CD4-positive, alpha-beta T cell treated with Interleukin-1 beta for 1 hour (primary cell): ENCODE measurements around the gene HAX1.
"Not testable (repeated sequence)": the region's sequence is repeated elsewhere in the genome, so short reads cannot be mapped to it uniquely, and the experiment has no call there.

Source experiments
- DNase-seq, 2 donors: peaks; one replicate each; pipeline ENCODE4 v3.0.0-alpha.2; 2020 to 2022

Gene HAX1

GRCh38 chr1:154272217-154272998, at the start of gene HAX1:
HAX1 (plus strand) TSS chr1:154272629; CDS start chr1:154272724, 95 bp downstream.
- DNase-seq = peak; percentile 98

- DNase-seq = no peak
Observed at GRCh38 chr1:154222918-154223317, 49.5 kb upstream of the HAX1 start.

DNA sequence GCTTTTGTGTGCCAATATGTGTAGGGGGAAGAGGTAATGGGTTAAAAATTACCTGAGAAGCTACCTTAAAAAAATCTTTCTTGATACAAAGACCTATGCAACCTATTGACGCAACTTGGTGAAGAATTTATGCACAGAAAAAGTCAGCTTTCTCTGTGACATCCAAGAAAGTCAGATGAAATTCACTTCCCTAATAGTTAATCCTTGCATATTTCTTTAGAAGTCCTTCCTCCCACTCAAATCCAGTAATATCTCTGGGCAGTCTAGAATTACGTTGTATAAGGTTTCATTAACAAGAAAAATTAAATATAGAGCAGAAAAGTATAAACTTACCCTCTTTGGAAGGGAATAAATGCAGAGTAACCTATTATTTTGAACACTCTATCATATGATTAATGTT, 48.8 kb upstream of the HAX1 start:
- DNase-seq = no peak

DNA sequence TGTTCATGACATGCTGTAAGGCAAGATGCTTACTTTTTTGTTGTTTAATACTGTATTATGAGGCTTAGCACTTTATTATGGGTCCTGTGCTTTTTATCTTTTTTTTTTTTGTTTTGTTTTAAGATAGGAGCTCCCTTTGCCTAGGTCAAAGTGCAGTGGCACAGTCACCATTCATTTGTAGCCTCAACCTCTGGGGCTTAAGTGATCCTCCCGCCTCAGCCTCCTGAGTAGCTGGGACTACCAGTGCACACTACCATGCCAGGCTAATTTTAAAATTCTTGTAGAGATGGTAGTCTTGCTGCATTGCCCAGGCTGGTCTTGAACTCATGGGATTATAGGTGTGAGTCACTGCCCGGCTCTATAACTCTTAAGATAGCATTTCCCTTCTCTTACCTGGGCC, 47.1 kb upstream of the HAX1 start:
- DNase-seq = no peak

DNA sequence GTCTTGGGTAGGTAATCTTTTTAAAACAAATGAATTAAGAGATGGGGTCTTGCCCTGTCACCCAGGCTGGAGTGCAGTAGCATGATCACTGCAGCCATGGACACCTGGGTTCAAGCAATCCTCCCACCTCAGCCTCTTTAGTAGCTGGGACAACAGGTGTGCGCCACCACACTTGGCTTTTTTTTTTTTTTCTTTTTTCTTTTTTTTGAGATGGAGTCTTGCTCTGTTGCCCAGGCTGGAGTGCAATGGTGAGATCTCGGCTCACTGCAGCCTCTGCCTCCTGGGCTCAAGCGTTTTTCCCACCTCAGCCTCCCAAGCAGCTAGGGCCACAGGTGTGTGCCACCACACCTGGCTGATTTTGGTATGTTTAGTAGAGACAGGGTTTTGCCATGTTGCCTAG, 41.3 kb upstream of the HAX1 start:
- DNase-seq = not testable (repeated sequence)

DNA sequence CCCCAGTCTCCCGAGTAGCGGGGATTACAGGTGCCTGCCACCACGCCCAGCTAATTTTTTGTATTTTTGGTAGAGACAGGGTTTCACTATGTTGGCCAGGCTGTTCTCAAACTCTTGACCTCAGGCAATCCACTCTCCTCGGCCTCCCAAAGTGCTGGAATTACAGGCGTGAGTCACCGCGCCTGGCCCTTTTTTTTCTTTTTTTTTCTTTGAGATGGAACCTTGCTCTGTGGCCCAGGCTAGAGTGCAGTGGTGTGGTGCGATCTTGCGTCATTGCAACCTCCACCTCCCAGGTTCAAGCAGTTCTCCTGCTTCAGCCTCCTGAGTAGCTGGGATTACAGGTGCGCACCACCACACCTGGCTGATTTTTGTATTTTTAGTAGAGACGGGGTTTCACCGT, 39.3 kb upstream of the HAX1 start:
- DNase-seq = not testable (repeated sequence)

DNA sequence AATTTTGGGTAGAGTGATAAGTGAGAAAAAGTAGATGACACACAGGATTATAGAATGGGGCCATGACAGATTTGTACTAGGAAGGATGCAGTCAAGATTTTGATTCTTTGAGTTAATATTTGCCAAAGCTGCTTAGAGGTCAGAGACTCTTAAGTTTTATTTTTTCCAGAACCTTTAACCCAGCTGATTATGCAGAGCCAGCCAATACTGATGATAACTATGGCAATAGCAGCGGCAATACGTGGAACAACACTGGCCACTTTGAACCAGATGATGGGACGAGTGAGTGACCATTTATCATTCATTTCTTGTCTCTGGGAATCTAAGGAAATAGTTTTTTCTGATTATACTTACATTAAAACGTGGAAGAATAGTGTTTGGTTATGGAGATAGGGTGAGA, 35.6 kb upstream of the HAX1 start:
- DNase-seq = no peak

DNA sequence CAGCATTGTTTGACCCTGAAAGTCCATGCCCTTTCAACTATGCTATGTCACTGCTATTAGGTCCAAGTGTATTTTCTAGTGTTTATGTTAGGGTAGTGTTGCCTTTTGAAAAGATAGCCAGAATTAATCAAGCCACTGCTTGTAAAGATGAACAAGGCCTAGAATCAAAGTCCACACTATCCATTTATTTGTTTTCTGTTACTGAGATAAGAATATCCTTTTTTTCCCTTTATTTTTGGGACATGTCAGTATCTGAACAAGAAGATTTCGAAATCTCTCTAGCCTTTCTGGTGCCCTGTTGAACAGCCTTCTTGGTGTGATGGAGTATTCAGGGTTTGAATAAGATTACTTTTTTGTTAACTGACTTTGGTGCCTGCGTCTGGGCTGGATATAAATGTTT, 35.0 kb upstream of the HAX1 start:
- DNase-seq = no peak

GRCh38 chr1:154237880-154238506, 34.4 kb upstream of the HAX1 start:
- no peak for DNase-seq

GRCh38 chr1:154239491-154239890, 32.9 kb upstream of the HAX1 start:
- no peak for DNase-seq

DNA sequence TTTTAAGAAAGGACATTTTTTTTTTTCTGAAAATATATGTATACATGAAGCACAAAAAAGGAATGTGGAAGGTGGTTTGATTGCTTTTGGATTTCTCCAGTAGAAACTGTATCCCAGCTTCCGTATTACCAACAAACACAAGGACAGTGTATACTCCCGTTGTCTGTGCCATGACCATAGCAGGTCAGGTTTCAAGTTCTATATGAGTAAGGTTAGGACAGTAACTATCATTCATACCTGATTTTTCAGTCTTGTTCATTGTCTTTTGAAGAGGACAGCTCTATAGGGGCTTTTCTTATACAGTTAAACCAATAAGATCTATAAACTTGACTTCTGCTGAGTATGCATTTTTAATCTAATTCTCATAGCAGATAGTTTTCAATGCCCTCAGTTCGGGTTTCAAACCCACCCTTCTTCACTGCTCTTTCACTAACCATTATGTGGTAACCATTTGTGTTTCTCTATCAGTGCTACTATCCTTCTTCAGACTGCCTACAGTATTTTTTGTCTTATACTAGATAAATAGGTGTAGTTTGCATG, 32.1 kb upstream of the HAX1 start:
- DNase-seq = no peak

- no peak for DNase-seq
Observed at GRCh38 chr1:154241703-154242351, 30.6 kb upstream of the HAX1 start.

DNA sequence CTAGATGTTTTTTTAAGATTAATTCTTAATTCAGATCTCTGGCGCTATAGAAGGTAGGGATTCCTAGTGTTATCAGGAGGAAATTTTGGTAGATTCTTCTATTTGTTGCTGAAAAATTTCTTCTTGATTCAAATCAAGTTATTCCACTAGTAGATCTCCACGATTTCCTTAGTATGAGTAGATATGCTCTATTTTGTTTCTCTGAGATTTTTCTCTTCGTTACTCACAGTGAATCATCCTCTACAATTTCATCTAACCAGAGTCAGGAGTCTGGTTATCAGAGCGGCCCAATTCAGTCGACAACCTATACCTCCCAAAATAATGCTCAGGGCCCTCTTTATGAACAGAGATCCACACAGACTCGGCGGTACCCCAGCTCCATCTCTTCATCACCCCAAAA, 18.8 kb upstream of the HAX1 start:
- DNase-seq = no peak

- DNase-seq = no peak
Observed at GRCh38 chr1:154256686-154257085, 15.7 kb upstream of the HAX1 start.

DNA sequence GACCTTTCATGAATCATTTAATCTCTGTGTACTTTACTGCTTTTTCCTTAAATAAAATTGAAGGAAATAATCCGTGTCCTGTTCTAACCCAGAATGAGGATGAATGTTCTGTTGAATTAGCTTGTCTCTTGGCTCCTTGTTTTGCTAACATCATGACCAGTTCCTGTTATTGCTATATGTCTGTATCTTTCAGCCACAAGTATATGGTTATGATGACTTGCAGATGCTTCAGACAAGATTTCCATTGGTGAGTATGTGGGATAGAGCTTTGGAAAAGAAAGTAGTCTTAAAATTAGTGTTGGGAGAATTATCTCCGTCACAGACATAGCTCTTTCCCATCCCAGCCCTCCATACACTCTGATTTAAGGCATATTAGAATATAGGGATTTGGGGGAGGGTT, 13.6 kb upstream of the HAX1 start:
- DNase-seq = no peak

DNA sequence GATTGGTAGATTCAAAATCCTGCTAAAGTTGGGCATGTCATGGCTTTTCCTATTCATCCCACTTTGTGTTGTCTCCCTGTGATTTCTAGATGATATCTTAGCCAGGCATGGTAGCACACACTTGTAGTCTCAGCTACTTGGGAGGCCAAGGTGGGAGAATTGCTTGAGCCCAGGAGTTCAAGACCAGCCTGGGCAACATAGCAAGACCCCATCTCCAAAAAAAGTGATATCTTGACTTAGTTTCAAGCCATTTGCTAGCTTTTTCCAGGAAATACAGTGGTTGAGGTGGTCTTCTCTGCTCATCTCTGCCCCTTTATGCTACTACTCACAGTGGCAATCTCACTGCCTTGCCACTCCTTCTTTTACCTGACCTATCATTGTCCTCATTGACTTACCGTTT, 12.3 kb upstream of the HAX1 start:
- DNase-seq = no peak

GRCh38 chr1:154263465-154264332, 8.7 kb upstream of the HAX1 start:
- DNase-seq = no peak

- no peak for DNase-seq
Observed at GRCh38 chr1:154264454-154264853, 8.0 kb upstream of the HAX1 start.

GRCh38 chr1:154265586-154265985, 6.8 kb upstream of the HAX1 start:
- DNase-seq = peak in 1 of 2 donors; percentile 50

DNA sequence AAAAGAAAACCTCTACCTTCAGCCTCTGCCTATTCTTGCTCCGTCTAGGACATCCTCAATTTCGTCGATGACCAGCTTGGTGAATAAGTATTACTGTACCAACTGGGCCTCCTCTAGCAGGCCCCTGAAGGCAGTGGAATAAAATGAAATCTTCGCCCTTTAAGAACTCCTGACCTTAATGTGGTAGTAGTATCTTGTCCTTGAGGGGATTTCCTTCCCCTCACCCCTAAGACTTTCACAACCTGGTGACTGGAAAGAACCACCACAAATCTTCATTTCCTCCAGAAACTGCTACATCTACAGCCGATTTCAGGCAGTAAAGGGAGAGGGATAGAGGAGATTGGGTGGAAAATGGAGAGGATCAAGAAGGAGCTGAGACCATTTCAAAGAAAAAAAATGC, 1.6 kb upstream of the HAX1 start:
- no peak for DNase-seq

DNA sequence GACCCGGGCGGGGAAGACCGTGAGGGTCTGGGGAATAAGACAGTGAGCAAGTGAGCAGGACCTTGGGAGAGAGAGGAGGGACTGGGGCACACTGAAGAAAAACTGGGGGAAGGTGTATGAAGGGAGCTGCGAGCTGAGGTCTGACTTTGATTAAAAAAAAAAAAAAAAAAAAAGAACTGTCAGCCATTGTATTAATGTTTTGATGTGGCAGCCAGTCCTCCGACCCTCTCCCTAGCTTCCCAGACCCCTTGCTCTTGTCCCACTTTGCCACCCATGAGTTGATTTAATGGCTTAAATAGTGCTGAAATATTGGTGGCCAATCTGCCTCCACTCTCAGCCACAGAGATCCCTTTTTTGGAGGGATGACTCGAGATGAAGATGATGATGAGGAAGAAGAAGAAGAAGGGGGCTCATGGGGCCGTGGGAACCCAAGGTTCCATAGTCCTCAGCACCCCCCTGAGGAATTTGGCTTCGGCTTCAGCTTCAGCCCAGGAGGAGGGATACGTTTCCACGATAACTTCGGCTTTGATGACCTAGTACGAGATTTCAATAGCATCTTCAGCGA, 652 bp downstream of the HAX1 start:
- no peak for DNase-seq

DNA sequence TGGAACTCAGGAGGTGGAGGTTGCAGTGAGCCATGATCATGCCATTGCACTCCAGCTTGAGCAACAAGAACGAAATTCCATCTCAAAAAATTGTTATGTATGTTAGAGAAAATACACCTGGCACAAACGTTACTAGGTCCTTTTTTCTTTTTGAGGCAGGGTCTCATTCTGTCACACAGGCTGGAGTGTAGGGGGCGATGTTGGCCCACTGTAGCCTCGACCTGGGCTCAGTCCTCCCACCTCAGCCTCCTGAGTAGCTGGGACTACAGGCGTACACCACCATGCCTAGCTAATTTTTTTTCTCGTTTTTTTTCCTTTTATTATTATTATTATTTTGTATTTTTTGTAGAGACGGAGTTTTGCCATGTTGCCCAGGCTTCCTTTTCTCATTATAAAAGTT, 4.4 kb downstream of the HAX1 start:
- peak; percentile 36 to 39 for DNase-seq

DNA sequence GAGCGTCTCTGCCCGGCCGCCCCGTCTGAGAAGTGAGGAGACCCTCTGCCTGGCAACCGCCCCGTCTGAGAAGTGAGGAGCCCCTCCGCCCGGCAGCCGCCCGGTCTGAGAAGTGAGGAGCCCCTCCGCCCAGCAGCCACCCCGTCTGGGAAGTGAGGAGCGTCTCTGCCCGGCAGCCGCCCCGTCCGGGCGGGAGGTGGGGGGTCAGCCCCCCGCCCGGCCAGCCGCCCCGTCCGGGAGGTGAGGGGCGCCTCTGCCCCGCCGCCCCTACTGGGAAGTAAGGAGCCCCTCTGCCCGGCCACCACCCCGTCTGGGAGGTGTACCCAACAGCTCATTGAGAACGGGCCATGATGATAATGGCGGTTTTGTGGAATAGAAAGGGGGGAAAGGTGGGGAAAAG, 15.2 kb downstream of the HAX1 start:
- DNase-seq = not testable (repeated sequence)
